ENCODE data around the gene A2M. TPM values are rescaled to one million over a fixed set of nuclear protein-coding genes. Genes with fewer than 3 reads are reported as not detected.

The A2M gene
- total and polyA plus RNA-seq, 4 donors = 1,731 to 2,622 (median 2,052) TPM

DNA sequence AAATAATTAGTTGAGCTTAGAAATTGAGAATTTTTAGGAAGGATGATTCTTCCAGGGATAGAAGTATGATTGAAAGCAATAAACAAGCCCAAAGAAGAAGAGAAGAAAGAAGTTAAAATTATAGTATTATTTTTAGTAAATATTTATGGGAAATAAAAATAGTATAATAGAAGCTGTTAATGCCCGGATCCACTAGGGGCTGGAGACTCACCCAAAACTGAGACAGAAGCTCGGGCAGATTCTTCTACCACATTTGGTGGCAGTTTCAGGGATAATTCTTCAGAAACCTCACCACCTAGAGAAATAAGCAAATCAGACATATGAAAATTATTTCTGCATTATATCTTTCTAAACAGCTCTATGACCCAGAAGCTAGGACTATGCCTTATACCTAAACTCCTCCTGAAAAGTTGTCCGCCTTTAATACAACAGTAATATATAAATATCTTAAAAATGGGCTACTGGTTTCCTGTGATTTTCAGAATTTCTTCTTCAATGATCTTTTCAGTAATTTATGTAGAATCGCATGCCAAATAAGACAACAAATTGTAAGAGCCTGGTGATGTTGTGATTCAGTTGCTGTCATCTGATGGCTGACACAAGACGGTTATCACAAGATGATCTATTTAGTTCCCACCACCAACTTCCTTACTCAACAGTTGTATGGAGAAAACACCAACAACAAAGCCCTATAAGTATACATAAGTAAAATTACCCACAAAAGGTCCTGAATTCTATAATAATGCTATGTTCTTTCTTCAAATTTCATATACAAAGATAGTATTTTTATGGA is 35.6 kb downstream of the A2M start:
- Histone ChIP-seq H3K27me3 (ENCODE audit: control insufficient read depth in 4 of 4, insufficient read depth in 4 of 4, low read length in 3 of 4) (no peaks in the 10 kb centered on the region), H3K4me1 (ENCODE audit: control insufficient read depth in 4 of 4, insufficient read depth in 4 of 4, low read length in 3 of 4) (peaks cover 0 to 22% (median 6%) of the 10 kb centered on the region in 4 donors), H3K36me3 (ENCODE audit: control insufficient read depth in 4 of 4, insufficient read depth in 3 of 4, low read depth in 1 of 4, low read length in 3 of 4) (peaks cover 17 to 86% (median 78%) of the 10 kb centered on the region in 4 donors), H3K27ac (ENCODE audit: low read depth in 1 of 2, low read length in 2 of 2) (no peak overlapping the region), H3K4me3 (ENCODE audit: low read depth in 1 of 3, low read length in 3 of 3) (no peak overlapping the region), H3K9me3 (ENCODE audit: control insufficient read depth in 4 of 4, low read length in 3 of 4) (peaks cover 0 to 6% (median 0%) of the 10 kb centered on the region in 4 donors), H3K9ac (ENCODE audit: low read depth in 1 of 2, low read length in 2 of 2) (no peak overlapping the region)
- TF ChIP-seq HNF4A (conservative IDR thresholded peaks at IDR 0.05) = no peak
- TF ChIP-seq EGR1 (IDR thresholded peaks at IDR 0.05; ENCODE audit: low read depth in 2 of 2) = no peak
- 96% methylated on average over 5 of the region's 5 CpGs for WGBS
- no peak for DNase-seq (ENCODE audit: low spot score)

DNA sequence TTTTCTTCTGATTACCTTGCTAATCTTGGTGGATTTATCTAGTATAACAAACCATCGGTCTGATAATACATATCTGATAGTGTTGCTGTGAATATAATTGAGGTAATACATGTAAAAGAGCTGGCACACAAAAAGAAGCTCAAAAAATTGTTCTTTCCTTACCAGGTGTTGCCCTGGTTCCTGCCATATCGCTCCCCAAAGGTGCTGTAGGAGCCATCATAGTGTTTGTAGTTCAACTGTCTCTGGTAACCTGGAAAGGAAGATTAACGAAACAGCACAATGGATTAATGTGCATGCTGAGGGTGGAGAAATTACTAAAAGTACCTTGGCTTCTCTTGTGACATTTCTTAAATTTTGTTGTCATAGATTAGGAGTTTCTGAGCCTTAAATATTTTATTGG is 36.6 kb downstream of the A2M start:
- Histone ChIP-seq H3K27me3 (ENCODE audit: control insufficient read depth in 4 of 4, insufficient read depth in 4 of 4, low read length in 3 of 4) (no peaks in the 10 kb centered on the region), H3K4me3 (ENCODE audit: low read depth in 1 of 3, low read length in 3 of 3) (no peak overlapping the region), H3K4me1 (ENCODE audit: control insufficient read depth in 4 of 4, insufficient read depth in 4 of 4, low read length in 3 of 4) (peaks cover 0 to 32% (median 13%) of the 10 kb centered on the region in 4 donors), H3K9me3 (ENCODE audit: control insufficient read depth in 4 of 4, low read length in 3 of 4) (peaks cover 0 to 6% (median 0%) of the 10 kb centered on the region in 4 donors), H3K27ac (ENCODE audit: low read depth in 1 of 2, low read length in 2 of 2) (no peak overlapping the region), H3K36me3 (ENCODE audit: control insufficient read depth in 4 of 4, insufficient read depth in 3 of 4, low read depth in 1 of 4, low read length in 3 of 4) (peaks cover 20 to 86% (median 77%) of the 10 kb centered on the region in 4 donors), H3K9ac (ENCODE audit: low read depth in 1 of 2, low read length in 2 of 2) (no peak overlapping the region)
- TF ChIP-seq FOXA1 (IDR thresholded peaks at IDR 0.05) (no peak), SP1 (IDR thresholded peaks at IDR 0.05) (no peak), EGR1 (IDR thresholded peaks at IDR 0.05; ENCODE audit: low read depth in 2 of 2) (no peak), FOXA2 (IDR thresholded peaks at IDR 0.05) (no peak), NR2F2 (IDR thresholded peaks at IDR 0.05) (no peak), RXRA (IDR thresholded peaks at IDR 0.05) (no peak), HNF4A (conservative IDR thresholded peaks at IDR 0.05) (no peak), YY1 (IDR thresholded peaks at IDR 0.05) (no peak), HNF4G (IDR thresholded peaks at IDR 0.05) (no peak), GABPA (IDR thresholded peaks at IDR 0.05 in 1 of 2, conservative IDR thresholded peaks at IDR 0.05 in 1 of 2) (no peak), TAF1 (conservative IDR thresholded peaks at IDR 0.05) (no peak), JUND (IDR thresholded peaks at IDR 0.05) (no peak), RAD21 (IDR thresholded peaks at IDR 0.05) (no peak)
- TF ChIP-seq, protein P1, sequence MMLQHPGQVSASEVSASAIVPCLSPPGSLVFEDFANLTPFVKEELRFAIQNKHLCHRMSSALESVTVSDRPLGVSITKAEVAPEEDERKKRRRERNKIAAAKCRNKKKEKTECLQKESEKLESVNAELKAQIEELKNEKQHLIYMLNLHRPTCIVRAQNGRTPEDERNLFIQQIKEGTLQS (IDR thresholded peaks at IDR 0.05) = no peak
- TF ChIP-seq, protein P2, sequence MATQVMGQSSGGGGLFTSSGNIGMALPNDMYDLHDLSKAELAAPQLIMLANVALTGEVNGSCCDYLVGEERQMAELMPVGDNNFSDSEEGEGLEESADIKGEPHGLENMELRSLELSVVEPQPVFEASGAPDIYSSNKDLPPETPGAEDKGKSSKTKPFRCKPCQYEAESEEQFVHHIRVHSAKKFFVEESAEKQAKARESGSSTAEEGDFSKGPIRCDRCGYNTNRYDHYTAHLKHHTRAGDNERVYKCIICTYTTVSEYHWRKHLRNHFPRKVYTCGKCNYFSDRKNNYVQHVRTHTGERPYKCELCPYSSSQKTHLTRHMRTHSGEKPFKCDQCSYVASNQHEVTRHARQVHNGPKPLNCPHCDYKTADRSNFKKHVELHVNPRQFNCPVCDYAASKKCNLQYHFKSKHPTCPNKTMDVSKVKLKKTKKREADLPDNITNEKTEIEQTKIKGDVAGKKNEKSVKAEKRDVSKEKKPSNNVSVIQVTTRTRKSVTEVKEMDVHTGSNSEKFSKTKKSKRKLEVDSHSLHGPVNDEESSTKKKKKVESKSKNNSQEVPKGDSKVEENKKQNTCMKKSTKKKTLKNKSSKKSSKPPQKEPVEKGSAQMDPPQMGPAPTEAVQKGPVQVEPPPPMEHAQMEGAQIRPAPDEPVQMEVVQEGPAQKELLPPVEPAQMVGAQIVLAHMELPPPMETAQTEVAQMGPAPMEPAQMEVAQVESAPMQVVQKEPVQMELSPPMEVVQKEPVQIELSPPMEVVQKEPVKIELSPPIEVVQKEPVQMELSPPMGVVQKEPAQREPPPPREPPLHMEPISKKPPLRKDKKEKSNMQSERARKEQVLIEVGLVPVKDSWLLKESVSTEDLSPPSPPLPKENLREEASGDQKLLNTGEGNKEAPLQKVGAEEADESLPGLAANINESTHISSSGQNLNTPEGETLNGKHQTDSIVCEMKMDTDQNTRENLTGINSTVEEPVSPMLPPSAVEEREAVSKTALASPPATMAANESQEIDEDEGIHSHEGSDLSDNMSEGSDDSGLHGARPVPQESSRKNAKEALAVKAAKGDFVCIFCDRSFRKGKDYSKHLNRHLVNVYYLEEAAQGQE (IDR thresholded peaks at IDR 0.05) = no peak
- TF ChIP-seq, protein P3, sequence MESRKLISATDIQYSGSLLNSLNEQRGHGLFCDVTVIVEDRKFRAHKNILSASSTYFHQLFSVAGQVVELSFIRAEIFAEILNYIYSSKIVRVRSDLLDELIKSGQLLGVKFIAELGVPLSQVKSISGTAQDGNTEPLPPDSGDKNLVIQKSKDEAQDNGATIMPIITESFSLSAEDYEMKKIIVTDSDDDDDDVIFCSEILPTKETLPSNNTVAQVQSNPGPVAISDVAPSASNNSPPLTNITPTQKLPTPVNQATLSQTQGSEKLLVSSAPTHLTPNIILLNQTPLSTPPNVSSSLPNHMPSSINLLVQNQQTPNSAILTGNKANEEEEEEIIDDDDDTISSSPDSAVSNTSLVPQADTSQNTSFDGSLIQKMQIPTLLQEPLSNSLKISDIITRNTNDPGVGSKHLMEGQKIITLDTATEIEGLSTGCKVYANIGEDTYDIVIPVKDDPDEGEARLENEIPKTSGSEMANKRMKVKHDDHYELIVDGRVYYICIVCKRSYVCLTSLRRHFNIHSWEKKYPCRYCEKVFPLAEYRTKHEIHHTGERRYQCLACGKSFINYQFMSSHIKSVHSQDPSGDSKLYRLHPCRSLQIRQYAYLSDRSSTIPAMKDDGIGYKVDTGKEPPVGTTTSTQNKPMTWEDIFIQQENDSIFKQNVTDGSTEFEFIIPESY (IDR thresholded peaks at IDR 0.05) = no peak
- TF ChIP-seq, protein P4, sequence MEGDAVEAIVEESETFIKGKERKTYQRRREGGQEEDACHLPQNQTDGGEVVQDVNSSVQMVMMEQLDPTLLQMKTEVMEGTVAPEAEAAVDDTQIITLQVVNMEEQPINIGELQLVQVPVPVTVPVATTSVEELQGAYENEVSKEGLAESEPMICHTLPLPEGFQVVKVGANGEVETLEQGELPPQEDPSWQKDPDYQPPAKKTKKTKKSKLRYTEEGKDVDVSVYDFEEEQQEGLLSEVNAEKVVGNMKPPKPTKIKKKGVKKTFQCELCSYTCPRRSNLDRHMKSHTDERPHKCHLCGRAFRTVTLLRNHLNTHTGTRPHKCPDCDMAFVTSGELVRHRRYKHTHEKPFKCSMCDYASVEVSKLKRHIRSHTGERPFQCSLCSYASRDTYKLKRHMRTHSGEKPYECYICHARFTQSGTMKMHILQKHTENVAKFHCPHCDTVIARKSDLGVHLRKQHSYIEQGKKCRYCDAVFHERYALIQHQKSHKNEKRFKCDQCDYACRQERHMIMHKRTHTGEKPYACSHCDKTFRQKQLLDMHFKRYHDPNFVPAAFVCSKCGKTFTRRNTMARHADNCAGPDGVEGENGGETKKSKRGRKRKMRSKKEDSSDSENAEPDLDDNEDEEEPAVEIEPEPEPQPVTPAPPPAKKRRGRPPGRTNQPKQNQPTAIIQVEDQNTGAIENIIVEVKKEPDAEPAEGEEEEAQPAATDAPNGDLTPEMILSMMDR (IDR thresholded peaks at IDR 0.05; ENCODE audit: low read depth, low read length, missing input control) = no peak
- TF ChIP-seq, protein P5, sequence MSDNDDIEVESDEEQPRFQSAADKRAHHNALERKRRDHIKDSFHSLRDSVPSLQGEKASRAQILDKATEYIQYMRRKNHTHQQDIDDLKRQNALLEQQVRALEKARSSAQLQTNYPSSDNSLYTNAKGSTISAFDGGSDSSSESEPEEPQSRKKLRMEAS (IDR thresholded peaks at IDR 0.05) = no peak
- DNase-seq (ENCODE audit: low spot score) = no peak
- WGBS = 74% methylated on average over 3 of the region's 3 CpGs

Data from liver (tissue), 9 donors.